Subcutaneous abdominal adipose tissue (tissue), 5 donors: ENCODE results near the gene UPF2.
"Not testable (repeated sequence)": the region's sequence is repeated elsewhere in the genome, so short reads cannot be mapped to it uniquely, and the experiment has no call there.

Experiments used
- H3K27ac ChIP-seq: one replicate; pipeline ENCODE4 v1.7.0; 2013; ENCODE audit warnings: low read depth, mild to moderate bottlenecking, inconsistent platforms, low read length, moderate library complexity
- H3K27me3 ChIP-seq, 5 donors: one replicate each; pipeline ENCODE4 v1.7.0; 2013; ENCODE audit warnings: low read length in 5 of 5, inconsistent platforms in 1 of 5; ENCODE audit not compliant: control insufficient read depth in 5 of 5, insufficient read depth in 4 of 5
- H3K36me3 ChIP-seq, 5 donors: one replicate each; pipeline ENCODE4 v1.7.0; 2013; ENCODE audit warnings: low read length in 5 of 5; ENCODE audit not compliant: control insufficient read depth in 5 of 5, insufficient read depth in 5 of 5
- H3K4me1 ChIP-seq, 5 donors: one replicate each; pipeline ENCODE4 v1.7.0; 2013; ENCODE audit warnings: low read length in 5 of 5, mild to moderate bottlenecking in 3 of 5, moderate library complexity in 1 of 5; ENCODE audit not compliant: control insufficient read depth in 5 of 5, insufficient read depth in 5 of 5
- H3K4me3 ChIP-seq, 5 donors: one replicate each; pipeline ENCODE4 v1.7.0; 2013; ENCODE audit warnings: low read length in 5 of 5, low read depth in 1 of 5
- H3K9ac ChIP-seq, 5 donors: one replicate each; pipeline ENCODE4 v1.7.0; 2013; ENCODE audit warnings: low read length in 5 of 5, mild to moderate bottlenecking in 4 of 5, moderate library complexity in 3 of 5
- H3K9me3 ChIP-seq, 5 donors: one replicate each; pipeline ENCODE4 v1.7.0; 2013; ENCODE audit warnings: low read length in 5 of 5; ENCODE audit not compliant: control insufficient read depth in 5 of 5
- donor health status: healthy.
- donor health status: healthy.
- donor health status: healthy.
- donor health status: healthy.
- donor health status: healthy.

UPF2 gene

GRCh38 chr10:11894381-11895107, 148.1 kb downstream of the UPF2 start:
- Histone ChIP-seq H3K27ac (no peak overlapping the region), H3K4me1 (no peaks in the 10 kb centered on the region), H3K9ac (no peak overlapping the region), H3K9me3 (no peaks in the 10 kb centered on the region), H3K36me3 (no peaks in the 10 kb centered on the region), H3K27me3 (no peaks in the 10 kb centered on the region), H3K4me3 (no peak overlapping the region)

- no peak overlapping the region for H3K9ac ChIP-seq
- H3K4me3 ChIP-seq, result no peak overlapping the region
- H3K36me3 ChIP-seq, result no peaks in the 10 kb centered on the region
- no peaks in the 10 kb centered on the region for H3K9me3 ChIP-seq
- H3K4me1 ChIP-seq, result no peaks in the 10 kb centered on the region
- no peak overlapping the region for H3K27ac ChIP-seq
- H3K27me3 ChIP-seq, result no peaks in the 10 kb centered on the region
Measured at GRCh38 chr10:11893749-11894278, 148.8 kb downstream of the UPF2 start.

- no peak overlapping the region for H3K9ac ChIP-seq
- H3K4me1 ChIP-seq, result no peaks in the 10 kb centered on the region
- no peak overlapping the region for H3K4me3 ChIP-seq
- no peaks in the 10 kb centered on the region for H3K27me3 ChIP-seq
- H3K27ac ChIP-seq, result no peak overlapping the region
- H3K9me3 ChIP-seq, result no peaks in the 10 kb centered on the region
- H3K36me3 ChIP-seq, result no peaks in the 10 kb centered on the region
Measured at GRCh38 chr10:11891776-11892486, 150.7 kb downstream of the UPF2 start.

- not testable (repeated sequence) for H3K9me3 ChIP-seq, H3K4me1 ChIP-seq, H3K9ac ChIP-seq, H3K27me3 ChIP-seq, H3K36me3 ChIP-seq, H3K4me3 ChIP-seq, H3K27ac ChIP-seq
Measured at GRCh38 chr10:11889263-11889662, 153.3 kb downstream of the UPF2 start.

DNA sequence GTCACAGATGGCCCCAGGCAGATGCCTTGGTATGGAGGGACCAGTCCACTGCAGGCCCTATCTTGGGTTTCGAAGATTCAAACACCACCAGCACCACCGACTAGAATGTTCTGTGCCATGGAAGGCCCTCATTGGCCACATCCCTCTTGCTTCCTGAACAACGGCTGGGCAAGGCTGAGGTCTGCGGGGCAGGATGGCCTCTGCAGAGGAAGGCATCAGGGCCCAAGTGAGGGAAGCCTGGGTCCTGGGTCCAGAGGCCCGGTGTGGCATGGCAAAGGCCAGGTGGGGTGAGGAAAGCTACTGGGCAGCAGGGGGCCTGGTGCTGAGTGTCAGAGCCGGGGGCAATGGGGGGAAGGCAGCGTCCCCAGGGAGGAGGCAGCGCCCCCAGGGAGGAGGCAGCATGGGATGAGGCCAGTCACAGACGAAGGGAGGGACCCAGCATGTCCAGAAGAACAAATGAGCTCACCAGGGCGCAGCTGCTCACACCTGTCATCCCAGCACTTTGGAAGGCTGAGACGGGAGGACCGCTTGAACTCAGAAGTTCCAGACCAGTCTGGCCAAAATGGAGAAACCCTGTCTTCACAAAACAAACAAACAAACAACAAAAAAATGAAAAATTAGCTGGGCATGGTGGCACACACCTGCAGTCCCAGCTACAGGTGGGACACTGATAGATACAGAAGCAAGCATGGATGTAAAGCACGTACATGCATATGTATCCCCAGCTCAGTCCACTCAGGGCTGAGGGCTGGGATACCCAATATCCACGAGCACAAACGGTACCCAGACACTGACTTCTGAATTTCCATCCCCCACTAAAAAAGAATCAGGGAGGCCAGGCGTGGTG, 155.0 kb downstream of the UPF2 start:
- H3K27ac ChIP-seq, result no peak overlapping the region
- H3K4me3 ChIP-seq, result no peak overlapping the region
- H3K36me3 ChIP-seq, result no peaks in the 10 kb centered on the region
- no peaks in the 10 kb centered on the region for H3K4me1 ChIP-seq
- H3K9me3 ChIP-seq, result no peaks in the 10 kb centered on the region
- no peak overlapping the region for H3K9ac ChIP-seq
- H3K27me3 ChIP-seq, result no peaks in the 10 kb centered on the region

GRCh38 chr10:11886851-11887250, 155.8 kb downstream of the UPF2 start:
- Histone ChIP-seq H3K4me1 (no peaks in the 10 kb centered on the region), H3K4me3 (no peak overlapping the region), H3K9ac (no peak overlapping the region), H3K36me3 (no peaks in the 10 kb centered on the region), H3K9me3 (no peaks in the 10 kb centered on the region), H3K27me3 (no peaks in the 10 kb centered on the region), H3K27ac (no peak overlapping the region)

GRCh38 chr10:11886138-11886474, 156.5 kb downstream of the UPF2 start:
- no peaks in the 10 kb centered on the region for H3K9me3 ChIP-seq
- H3K9ac ChIP-seq, result no peak overlapping the region
- H3K4me3 ChIP-seq, result no peak overlapping the region
- no peaks in the 10 kb centered on the region for H3K36me3 ChIP-seq
- no peaks in the 10 kb centered on the region for H3K27me3 ChIP-seq
- H3K4me1 ChIP-seq, result no peaks in the 10 kb centered on the region
- H3K27ac ChIP-seq, result no peak overlapping the region

- Histone ChIP-seq H3K27me3 (no peaks in the 10 kb centered on the region), H3K36me3 (no peaks in the 10 kb centered on the region), H3K9me3 (no peaks in the 10 kb centered on the region), H3K9ac (no peak overlapping the region), H3K4me1 (no peaks in the 10 kb centered on the region), H3K27ac (no peak overlapping the region), H3K4me3 (no peak overlapping the region)
Measured at GRCh38 chr10:11885437-11886137, 157.0 kb downstream of the UPF2 start.

- no peak overlapping the region for H3K9ac ChIP-seq
- no peaks in the 10 kb centered on the region for H3K36me3 ChIP-seq
- H3K27me3 ChIP-seq, result no peaks in the 10 kb centered on the region
- no peaks in the 10 kb centered on the region for H3K9me3 ChIP-seq
- H3K4me3 ChIP-seq, result no peak overlapping the region
- no peaks in the 10 kb centered on the region for H3K4me1 ChIP-seq
- no peak overlapping the region for H3K27ac ChIP-seq
Measured at GRCh38 chr10:11884706-11885423, 157.7 kb downstream of the UPF2 start.
